SH-SY5Y (cell line): ENCODE measurements around the gene HOXD12.

Experiments used
- GATA2 ChIP-seq: IDR thresholded peaks from 2 replicates; pipeline ENCODE4 v1.6.1; 2011; ENCODE audit warnings: mild to moderate bottlenecking, low read depth, low read length
- GATA3 ChIP-seq: IDR thresholded peaks from 2 replicates; pipeline ENCODE4 v1.6.1; 2011; ENCODE audit warnings: low read depth, mild to moderate bottlenecking, low read length, moderate library complexity

GRCh38 chr2:176101842-176102241, 2.2 kb downstream of the HOXD12 start:
- no peak for TF ChIP-seq GATA2
- TF ChIP-seq GATA3, result no peak
